Cardiac septum (tissue), 1 donor: ENCODE results near the gene CDC14A. TPM values are rescaled to one million over a fixed set of nuclear protein-coding genes. Genes with fewer than 3 reads are reported as not detected.
"Not testable (repeated sequence)": the region's sequence is repeated elsewhere in the genome, so short reads cannot be mapped to it uniquely, and the experiment has no call there.

Experiments
- DNase-seq: peaks from one replicate; pipeline ENCODE4 v3.0.0-alpha.2; 2020; ENCODE audit warnings: low spot score
- intact Hi-C: fragments of 100-400 bp; cut with DNase I; formaldehyde crosslinking; loops from one replicate; pipeline ENCODE4 v1.14.0; 2022
- total RNA-seq: library from RNA; stranded (reverse); fragmentation: NEBNext Ultra II Directional; extraction: Animal tissue kit (Norgen Biotek cat#: 25700); gene quantifications from one replicate; pipeline ENCODE4 v1.2.1, GENCODE V29; 2021
- donor health status: DM: no; HTN: no; CAD: no.

Gene CDC14A
- total RNA-seq, 1 donor from 2014 or later, result 4.9 TPM

DNA sequence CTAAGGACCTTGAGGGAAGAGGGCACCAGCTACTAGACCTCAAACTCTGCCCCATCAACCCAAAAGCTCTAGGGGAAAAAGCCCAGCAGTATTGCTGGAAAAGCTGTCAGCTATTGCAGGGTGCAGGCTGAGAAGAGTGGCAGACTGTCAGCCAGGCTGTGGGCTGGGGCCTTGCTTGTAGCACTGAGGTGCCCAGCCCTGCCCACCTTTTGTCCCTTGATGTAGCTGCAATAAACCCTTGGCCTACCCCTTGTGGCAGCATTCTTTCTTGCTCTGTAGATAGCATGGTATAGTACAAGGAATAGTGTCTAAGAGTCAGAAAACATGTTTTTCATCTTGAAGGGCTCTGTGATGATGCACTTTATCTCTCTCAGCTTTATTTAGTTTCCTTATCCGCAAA is 39.4 kb downstream of the CDC14A start:
- intact Hi-C loops, result no loop called here
- no peak for DNase-seq

DNA sequence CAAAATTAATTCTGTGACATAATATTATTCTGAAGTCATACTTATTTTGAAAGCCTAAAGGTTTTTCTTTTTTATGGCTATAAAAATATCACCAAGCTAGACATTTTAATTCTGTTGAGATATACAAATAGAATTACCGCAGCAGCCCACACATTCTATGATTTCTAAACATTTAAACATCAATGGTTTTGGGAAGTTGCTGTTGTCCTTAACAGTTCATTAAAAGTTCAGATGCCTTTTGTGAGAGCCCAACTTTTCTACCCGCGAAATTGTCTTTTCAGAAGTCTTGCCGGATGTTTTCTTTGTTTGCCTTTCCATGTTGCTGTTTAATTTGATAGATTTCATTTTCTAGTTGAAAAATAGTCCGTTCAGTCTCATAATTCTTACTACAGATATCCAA is 40.5 kb downstream of the CDC14A start:
- DNase-seq, result no peak
- intact Hi-C loops, result no loop called here

DNA sequence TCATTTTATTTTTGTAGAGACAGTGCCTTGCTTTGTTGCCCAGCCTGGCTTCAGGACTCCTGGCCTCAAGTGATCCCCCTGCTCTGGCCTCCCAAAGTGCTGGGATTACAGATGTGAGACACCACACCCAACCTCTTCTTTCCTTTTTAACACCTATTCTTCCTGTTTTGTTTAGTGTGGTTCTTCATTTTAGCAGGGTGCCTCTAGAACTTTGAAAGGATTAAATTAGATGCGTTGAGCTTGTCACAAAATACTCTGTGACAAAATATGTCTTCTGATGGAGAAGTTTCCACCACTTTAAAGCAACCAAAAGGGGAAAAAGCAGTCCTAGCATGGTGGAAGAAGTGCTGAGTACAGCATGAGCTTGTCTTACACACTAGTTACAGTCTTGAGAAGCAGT is 42.0 kb downstream of the CDC14A start:
- intact Hi-C loops, result no loop called here
- DNase-seq, result no peak

DNA sequence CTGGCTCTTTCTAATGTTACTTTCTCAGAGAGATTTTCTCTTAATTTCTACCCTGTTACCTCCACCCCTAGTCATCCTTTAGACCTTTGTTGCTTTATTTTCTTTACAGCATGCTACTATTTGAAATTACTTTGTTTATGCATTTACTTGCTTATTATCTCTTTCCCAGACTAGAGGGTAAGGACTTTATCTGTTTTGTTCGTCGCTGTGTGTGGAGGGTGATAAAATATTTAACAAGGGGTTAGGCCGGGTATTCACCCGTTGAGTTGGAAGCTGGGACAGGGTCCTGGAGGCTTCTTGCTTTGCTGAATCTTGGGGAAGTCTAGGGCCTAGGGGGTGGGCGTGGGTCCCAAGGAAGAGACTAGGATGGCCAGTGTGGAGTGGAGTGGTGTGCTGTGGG is 43.6 kb downstream of the CDC14A start:
- intact Hi-C loops, result no loop called here
- no peak for DNase-seq

DNA sequence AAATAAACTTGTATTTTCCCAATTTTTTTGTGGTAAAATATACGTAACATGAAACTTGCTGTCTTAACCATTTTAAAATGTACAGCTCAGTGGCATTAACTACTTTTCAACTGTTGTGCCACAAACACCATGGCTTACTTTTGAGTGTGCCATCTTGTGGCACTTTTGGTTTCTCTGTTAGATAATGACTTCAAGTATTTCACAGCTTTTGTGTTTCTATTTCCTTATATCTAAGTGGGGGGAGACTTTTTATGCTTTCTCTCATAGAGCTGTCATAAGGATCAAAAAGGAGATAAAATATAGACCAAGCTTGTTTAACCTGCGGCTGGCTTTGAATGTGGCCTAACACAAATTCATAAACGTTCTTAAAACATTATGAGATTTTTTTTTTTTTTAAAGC is 44.3 kb downstream of the CDC14A start:
- no peak for DNase-seq
- intact Hi-C loops, result no loop called here

DNA sequence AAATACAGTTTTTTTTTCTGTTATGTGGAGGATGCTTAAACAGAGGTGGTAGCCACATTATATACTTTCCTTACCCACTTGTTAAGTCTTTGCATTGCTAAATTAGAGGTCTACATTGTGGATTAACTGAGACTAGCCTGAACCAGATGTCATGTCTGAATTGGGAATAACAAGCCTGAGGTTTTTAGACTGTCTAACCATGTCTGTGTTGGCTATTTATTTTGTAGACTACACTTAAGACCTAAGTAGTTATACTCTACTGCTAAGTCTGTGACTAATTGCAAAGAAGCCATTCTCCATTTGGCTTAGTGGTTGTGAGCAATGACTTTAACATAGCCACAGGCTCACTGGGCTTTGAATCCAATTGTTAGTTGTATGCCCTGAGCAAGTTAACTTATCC is 45.4 kb downstream of the CDC14A start:
- no peak for DNase-seq
- intact Hi-C loops, result no loop called here

DNA sequence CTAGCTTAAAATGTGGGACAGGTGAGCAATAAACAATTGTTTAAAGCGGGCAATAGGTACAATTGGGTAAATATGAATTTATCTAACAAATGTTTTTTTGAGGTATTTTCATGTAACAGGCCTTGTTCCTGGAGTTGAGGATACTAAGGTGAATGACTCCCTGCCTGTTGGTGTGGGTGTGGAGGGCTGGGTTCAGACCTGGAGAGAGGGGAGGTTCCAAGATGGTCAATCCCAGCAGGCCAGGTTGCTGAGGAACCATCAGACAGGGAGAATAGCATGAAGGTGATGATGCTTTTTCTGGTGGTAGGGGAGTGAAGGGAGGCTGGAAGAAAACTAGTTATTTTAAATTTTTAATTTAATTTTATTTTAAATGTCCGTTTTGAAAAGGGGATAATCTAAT is 46.3 kb downstream of the CDC14A start:
- intact Hi-C loops, result no loop called here
- DNase-seq, result no peak

DNA sequence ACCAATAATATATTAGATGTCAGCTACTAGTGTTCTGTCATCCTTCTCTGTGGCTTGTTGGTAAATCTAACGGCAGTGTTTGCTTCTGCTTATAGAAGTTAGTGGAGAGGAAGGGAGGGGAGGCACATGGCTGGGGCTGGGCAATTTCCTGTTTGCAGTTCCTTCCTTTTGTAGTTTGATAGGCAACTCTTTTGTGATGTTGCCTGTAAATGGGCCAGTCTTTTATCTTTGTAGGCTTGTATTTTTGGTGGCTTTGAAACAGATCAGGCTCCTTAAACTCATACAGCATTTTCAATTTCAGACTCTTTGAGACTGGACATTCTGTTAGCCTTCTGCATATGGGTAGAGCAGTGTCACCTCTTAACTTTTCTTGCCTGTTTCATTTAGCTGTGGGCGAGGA is 48.1 kb downstream of the CDC14A start:
- intact Hi-C loops, result loop anchor here (2.0 kb wide), 1 partner anchor 48 kb away; the partner anchor contains the start of gene CDC14A
- DNase-seq, result peak; percentile 87

DNA sequence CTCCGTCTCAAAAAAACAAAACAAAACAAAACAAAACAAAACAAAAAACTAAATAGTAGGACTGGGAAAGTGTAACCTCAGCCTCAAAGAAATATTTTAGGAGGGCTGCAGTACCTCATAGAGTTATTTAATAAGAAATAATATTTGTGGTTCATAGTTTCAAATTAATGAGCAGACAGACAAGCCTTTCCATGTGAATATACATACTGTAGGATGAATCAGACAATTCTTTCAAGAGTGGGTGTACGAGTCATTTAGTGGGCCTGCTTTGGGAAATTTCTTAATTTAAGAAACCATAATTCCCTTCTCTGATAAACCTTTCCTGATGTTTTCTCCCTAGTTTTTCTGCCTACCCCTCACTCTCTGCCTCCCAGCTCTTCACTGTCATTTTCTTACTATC is 52.5 kb downstream of the CDC14A start:
- intact Hi-C loops, result no loop called here

DNA sequence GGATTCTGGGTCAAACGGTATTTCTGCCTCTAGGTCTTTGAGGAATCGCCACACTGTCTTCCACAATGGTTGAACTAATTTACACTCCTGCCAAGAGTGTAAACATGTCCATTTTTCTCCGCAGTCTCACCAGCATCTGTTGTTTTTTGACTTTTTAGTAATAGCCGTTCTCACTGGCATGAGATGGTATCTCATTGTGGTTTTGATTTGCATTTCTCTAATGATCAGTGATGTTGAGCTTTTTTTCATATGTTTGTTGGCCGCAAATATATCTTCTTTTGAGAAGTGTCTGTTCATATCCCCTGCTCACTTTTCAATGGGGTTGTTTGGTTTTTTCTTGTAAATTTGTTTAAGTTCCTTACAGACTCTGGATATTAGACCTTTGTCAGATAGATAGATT is 53.6 kb downstream of the CDC14A start:
- DNase-seq, intact Hi-C loops: not testable (repeated sequence)

More for the DNA sequence above, 52.5 kb downstream of the CDC14A start:
- no peak for DNase-seq

DNA sequence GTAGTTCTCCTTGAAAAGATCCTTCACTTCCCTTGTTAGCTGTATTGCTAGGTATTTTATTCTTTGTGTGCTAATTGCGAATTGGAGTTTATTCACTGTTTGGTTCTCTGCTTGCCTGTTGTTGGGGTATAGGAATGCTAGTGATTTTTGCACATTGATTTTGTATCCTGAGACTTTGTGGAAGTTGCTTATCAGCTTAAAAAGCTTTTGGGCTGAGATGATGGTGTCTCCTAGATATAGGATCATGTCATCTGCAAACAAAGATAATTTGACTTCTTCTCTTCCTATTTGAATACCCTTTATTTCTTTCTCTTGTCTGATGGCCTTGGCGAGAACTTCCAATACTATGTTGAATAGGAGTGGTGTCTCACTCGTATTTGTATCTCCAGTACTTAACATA is 55.1 kb downstream of the CDC14A start:
- DNase-seq, intact Hi-C loops: not testable (repeated sequence)

DNA sequence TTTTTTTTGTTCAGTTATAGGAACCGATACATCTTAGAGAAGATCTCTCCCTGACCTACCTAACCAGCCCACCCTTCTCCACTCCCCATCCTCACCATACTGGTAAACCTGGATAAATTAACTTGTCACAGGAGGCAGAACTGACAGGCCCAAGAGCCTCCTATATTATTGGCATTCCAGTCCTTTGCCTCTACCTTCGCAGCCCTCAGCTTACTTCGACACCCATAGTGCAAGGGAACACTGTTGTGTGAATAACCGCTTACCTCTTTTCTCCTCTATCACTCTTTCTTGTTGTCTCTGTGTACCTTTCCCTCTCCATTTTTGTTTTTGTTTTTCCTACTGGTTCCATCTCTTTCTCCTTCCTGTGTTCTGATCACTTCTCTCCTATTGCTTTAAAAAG is 58.7 kb downstream of the CDC14A start:
- DNase-seq, result no peak
- intact Hi-C loops, result no loop called here

DNA sequence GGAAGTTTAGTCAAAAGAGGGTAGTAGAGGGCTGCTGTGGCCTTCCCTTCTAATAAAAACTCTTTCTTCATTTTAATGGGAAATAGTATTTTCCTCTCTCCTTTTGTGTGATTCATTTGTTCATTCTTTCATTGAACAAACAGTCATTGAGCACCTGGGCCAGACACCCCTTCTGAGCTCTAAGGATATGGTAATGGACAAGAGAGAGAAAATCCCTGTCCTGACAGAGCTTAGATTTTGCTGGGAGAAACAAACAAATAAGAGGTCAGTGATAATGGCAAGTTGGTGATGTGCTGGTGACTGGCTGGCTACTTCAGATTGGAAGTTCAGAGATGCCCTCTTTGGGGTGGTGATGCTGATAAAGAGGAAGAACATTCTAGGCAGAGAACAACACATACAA is 59.3 kb downstream of the CDC14A start:
- intact Hi-C loops, result no loop called here
- no peak for DNase-seq

DNA sequence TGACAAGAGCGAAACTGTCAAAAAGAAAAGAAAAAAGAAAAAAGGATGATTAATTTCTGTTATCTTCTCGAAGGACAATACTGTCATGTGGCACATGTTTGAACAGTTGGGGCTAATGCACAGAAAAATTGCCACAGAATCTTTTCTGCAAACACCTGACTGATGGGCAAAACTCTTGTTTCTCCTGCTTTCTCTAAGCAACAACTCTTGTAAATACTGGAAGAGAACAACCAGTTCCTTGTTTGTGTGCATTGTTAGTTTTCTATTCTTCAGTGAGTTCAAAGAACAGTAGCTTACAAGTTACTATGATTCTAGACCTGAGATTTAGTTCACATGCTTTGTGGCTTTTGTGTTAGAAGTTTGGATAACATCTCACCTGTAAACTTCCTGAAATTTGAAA is 60.7 kb downstream of the CDC14A start:
- no peak for DNase-seq
- intact Hi-C loops, result no loop called here

DNA sequence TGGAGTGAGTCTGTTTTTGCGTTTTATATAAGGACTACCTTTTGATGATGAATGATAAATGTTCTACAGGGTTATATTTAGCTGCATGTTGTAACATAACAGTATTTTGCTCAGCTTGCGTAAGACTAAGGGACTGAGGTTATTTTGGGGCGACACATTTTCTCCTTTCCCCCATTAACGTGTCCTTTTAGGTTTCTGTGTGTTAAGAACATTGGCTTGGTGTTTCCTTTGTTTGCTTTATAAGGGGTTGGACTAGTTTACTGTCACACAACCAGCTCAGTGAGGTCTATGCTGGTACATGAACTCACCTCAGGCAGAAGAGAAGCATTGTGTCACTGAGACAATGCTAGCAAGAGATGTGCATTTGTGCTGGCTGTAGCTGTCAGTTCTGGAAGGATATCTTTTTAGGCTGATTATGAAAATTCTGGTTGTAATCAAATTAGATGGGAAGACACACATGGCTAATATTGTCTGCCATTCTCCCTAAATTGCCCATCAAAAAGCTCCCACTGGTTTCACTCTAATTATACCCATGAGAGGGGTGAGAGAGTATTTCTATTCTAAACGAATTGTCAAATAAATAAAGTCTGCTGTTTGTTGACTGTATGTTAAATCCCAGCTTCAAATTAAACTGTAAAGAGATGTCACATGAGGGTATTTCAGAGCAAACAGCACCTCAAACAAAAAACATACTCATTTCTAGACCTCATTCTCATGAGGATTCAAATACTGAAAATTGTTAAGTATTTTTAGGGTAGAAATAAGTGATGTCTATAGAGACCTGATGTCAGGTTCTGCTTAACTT is 62.6 kb downstream of the CDC14A start:
- intact Hi-C loops, result no loop called here
- DNase-seq, result no peak

DNA sequence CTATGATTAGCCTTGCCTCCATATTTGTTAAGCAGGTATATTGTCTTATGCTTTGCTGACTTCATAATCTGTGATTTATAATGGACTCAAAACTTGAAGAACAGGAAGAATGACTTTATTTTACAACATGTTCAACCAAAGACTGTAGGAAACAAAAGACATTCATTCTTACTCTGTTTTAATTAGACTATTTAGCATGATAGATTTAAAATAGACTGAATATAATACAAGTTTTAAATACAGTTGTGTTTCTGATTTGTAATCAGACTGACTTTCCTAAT is 63.1 kb downstream of the CDC14A start:
- intact Hi-C loops, result no loop called here
- no peak for DNase-seq

DNA sequence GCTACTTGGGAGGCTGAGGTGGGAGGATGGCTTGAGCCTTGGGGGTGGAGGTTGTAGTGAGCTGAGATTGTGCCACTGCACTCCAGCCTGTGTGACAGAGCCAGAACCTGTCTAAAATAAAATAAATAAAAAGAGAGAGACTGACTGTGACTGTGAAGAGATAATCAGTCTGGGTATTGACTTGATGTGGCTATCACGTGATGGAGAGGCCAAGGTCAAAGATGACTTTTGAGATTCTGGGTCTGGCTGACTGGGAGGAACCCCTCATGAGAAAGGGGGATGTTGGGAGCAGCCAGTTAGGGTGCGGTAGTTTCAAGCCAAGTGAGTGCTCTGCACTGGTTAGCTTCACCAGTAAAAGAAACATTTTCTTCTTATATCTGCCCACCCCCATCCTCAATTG is 66.8 kb downstream of the CDC14A start:
- DNase-seq, result no peak
- intact Hi-C loops, result no loop called here

DNA sequence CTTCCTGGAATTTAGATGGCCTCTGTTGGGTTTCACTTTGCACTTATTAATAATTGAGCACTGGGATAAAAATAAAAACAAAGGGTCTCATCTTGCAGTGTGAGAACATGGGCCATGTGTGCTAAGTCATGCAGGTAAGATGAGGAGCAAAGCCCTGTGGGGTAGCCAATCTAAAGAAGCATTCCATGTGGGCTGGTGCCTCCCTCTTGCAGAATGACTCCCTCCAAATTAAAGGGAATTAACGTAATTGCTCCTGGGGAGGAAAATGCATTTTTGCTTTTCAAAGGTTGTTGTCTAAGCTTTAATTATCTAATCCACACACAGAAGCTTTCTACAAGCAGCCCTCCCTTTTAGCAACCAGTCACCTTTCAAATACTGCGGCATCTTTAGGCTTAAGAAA is 69.8 kb downstream of the CDC14A start:
- intact Hi-C loops, result no loop called here
- DNase-seq, result no peak

DNA sequence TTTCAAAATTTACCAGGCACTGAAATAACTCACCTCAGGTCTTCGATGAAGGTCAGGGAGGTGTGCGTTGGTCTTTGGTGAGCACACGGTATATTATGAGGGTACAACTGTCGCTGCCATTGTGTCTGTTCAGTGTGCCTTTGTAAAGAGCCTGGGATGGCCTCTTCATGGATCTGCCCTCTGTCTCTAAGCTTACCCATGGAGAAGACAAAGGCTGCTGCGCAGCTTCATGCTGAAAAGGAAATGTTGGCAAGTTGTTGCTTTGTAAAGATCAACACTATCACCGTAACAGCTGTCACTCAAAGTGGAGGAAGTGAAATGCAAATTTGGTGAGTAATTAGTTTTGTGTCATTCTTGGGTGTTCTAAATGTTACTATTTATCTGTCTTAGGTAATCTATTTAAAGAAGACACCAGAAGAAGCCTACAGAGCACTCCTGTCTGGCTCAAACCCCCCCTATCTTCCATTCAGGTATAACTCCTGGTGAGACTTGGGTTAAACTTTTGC is 71.6 kb downstream of the CDC14A start:
- no peak for DNase-seq
- intact Hi-C loops, result no loop called here

DNA sequence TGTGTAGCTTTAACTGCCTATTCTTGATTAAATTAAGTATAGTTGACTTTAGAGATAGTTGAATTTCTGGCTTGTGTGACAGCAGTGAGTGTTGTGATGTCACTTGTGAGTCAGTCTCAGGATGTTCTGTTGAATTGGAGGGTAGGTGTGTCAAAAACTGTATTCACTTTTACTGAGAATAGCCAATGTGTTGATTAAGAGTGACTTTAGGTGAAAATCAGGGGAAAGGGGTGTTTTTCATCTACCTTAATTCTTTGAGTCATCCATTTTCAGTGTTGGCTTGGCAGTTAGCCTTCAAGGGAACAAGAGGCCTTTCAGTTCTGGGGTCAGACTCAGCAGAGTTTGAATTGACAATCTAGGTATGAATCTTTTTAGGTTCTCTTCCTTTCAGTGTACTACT is 75.9 kb downstream of the CDC14A start:
- intact Hi-C loops, result no loop called here
- DNase-seq, result no peak

DNA sequence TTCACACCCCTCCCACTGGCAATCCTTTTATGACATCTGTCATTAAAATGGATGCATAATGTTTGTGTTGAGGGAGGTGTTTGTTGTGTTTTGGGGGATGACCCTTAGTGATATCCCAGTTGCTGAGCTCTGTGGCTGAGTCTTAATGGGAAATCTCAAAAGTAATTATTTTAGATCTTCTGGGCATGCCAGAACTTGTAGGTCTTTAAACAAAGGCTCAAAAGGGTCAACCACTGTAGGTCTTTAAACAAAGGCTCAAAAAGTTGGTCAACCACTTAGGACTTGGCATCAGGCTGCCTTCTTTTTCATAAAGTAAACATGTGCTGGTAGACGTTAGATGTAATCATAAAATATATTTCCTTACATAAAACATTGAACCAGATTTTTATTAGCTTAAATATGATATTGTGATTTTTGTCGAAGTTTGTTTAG is 78.0 kb downstream of the CDC14A start:
- intact Hi-C loops, result no loop called here
- DNase-seq, result no peak

DNA sequence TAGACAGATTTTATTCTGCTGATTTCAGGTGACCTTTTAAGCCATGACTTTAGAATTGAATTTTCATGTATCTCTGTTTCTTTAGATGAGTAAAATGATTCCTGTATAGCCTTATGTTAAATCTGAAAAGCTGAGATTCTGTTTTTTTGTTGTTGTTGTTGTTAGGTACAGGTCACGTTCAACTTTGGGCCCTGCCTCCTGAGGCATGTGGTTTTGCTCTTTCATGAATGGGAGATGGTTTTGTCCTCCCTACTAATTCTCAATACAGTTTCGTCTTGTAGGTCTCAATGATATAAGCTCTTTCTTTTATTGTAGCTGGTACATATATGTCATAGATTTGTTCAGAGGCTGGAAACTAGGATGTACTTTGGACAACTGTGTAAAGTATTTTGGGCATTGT is 79.6 kb downstream of the CDC14A start:
- DNase-seq, result no peak
- intact Hi-C loops, result no loop called here
